NCI-H187 treated with DMSO at 0.1 percent for 48 hours (cell line): ENCODE results near the gene RAB44.

ENCODE experiments used
- DNase-seq: peaks from one replicate; lab custom pipeline; 2025; lab: John Stamatoyannopoulos, UW

RAB44 gene

DNA sequence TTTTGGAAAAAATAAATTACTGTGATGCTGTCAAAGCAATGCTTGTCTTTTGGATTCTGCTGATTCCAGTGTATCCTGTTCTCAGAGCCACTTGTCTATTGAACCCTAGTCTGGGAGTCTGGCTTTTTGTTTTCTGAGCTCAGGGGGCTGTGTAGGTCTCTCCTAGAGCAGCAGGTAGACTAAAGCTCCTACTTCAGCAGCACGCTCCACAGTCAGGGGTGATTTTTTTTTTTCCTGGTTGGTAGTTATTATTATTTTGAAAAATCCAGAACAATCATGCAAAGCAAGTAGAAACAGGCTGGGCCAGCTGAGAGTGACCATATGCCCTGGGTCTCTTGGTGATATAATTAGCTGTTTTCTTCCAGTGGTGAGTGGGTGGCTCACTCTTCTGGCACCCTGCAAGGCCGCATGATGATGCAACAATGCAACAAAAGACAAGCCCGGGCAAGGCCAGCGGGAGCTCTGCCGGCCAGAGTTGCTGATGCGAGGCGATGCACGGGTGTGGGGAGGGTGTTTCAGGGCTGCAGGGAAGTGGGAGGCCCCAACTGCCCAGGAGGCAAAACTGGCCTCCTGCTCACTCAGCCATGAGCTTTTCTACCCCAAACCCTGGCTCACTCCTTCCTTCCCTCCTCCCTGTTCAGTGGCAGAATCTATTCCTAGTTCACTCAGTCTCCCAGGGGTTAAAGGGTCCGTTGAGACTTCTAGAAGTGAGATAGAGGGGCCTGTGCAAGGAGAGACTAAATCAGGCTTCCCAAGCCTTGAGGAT lies 30.6 kb upstream of the RAB44 start:
- DNase-seq, result peak; percentile 35

DNA sequence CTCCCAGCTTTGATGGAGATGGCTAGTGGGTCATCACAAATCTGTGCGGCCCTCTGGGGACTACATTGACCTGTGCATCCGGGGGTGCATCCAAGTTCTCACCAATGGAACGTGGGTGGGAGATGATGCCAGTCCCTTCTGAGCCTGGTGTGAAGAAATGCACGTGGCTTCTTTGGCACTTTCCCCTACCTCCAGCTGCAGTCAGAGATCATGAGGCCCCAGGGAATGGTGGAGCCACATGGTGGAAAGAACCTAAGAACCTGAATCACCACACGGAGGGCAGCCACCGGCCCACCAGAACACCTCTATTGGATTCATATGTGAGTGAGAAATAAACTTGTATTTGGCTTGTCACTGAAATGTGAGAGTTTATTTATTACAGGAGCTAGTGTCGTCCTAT lies 29.0 kb upstream of the RAB44 start:
- no peak for DNase-seq

DNA sequence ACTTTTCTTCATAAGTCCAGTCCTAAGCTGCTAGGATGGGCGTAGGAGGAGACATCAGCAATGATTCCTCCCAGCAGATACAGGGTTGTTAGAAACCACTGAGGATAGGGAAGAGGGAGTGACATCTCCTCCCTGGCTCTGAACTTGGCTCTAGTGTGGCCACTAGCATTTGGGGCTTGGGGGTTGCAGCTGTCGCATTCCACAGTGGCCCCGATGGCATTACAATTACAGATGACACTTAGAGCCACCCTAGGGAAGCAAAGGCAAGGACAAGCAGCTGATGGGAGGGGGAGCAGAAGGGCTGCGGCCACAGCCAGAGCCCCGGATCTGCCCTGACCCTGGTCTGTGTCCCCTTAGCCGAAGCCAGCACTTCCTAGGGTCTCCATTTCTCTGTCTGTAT lies 28.6 kb upstream of the RAB44 start:
- no peak for DNase-seq

DNA sequence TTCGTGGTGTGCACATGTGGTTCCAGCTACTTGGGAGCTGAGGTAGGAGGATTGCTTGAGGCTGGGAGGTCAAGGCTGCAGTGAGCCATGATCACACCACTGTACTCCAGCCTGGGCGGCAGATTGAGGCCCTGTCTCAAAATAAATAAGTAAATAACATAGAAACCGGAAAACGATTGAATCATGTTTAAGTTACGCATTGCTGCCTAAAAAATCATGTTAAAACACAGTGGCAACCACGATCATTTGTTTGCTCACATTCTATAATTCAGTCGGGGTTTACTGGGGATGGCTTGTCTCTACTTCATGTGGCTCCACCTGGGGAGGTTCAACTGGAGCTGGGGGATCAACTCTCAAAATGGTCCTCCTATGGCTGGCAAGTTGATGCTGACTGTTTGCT lies 27.4 kb upstream of the RAB44 start:
- DNase-seq, result no peak

DNA sequence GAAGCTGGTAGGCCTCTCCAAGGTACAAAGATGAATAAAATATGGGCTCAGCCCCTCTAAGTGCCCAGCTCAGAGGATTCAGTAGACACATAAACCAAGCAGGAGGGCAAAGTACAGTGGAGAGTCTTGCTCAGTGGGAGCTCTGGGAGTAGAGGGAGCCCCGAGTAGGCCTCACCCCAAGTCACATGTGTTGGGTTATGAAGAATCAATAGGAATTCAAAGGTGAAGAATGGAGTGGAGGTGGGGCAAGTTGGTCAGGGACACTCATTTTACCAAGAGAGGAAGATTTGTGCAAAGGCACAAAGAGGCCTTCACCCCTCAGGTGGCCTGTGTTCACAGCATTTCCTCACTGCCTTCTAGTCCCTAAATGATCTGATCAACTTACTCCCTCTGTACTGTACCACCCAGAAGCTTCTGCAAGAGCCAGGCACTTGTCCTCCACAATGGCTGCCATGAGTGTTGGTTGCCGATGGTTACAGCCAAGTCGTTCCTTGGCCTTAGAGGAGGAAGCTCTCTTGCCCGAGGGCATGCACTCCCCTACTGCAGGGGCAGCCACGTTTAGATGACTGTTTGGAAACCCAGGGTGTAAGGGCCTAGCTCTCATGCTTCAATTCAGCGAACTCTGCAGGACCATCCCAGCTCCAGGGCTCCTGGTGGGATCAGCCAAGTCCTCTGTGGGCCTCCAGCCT lies 25.8 kb upstream of the RAB44 start:
- DNase-seq, result no peak

DNA sequence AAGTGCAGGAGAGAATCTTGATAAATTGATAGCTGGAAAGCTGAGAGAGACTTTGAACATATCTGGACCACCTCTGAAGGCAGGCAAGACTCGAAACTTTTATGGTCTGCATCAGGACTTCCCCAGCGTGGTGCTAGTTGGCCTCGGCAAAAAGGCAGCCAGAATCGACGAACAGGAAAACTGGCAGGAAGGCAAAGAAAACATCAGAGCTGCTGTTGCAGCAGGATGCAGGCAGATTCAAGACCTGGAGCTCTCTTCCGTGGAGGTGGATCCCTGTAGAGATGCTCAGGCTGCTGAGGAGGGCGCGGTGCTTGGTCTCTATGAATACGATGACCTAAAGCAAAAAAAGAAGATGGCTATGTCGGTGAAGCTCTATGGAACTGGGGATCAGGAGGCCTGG lies 23.7 kb upstream of the RAB44 start:
- no peak for DNase-seq

DNA sequence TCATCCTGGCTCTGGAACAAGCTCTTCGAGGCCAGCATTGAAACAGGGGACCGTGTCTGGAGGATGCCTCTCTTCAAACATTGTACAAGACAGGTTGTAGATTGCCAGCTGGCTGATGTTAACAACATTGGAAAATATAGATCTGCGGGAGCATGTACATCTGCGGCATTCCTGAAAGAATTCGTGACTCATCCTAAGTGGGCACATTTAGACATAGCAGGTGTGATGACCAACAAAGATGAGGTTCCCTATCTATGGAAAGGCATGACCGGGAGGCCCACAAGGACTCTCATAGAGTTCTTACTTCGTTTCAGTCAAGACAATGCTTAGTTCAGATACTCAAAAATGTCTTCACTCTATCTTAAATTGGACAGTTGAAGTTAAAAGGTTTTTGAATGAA lies 22.7 kb upstream of the RAB44 start:
- no peak for DNase-seq

DNA sequence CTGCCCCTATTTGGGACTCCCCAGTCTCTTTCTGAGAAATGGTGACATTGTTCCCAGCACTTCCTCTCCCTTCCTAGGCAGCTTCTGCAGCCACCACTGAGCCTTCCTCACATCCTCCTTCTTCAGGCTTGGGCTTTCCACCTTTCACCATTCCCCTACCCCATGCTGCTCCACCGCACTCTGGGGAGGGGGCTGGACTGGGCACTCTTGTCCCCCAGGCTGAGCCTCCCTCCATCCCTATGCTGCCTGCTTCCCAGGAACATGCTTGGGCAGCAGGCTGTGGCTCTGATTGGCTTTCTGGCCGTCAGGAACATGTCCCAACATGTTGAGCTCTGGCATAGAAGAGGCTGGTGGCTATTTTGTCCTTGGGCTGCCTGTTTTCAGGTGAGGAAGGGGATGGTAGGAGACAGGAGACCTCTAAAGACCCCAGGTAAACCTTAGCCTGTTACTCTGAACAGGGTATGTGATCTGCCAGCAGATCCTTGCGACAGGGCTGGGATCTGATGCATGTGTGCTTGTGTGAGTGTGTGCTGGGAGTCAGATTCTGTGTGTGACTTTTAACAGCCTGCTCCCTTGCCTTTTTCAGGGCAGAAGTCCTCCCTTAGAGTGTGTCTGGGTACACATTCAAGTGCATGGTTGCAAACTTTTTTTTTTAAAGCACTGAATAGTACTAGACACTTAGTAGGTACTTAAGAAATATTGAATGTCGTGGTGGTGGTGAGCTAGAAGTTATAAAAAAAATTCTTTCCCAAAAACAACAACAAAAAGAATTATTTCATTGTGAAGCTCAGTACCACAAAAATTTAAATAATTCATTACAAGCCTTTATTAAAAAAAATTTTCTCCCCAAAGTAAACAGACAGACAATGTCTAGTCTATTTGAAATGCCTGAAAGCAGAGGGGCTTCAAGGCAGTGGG lies 21.2 kb upstream of the RAB44 start:
- DNase-seq, result no peak

DNA sequence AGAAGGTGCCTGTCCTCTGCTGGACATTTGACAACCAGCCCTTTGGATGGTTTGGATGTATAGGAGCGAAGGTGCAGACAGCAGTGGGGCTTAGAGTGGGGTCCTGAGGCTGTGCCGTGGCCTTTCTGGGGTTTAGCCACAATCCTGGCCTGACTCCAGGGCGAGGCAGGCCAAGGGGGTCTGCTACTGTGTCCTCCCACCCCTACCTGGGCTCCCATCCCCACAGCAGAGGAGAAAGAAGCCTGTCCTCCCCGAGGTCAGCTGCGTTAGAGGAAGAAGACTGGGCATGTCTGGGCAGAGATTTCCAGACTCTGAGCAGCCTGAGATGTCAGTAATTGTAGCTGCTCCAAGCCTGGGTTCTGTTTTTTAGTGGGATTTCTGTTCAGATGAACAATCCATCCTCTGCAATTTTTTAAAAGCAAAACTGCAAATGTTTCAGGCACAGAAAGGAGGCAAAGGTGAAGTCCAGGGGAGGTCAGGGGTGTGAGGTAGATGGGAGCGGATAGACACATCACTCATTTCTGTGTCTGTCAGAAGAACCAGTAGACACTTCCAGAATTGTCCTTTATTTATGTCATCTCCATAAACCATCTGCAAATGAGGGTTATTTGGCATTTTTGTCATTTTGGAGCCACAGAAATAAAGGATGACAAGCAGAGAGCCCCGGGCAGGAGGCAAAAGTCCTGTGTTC lies 20.4 kb upstream of the RAB44 start:
- DNase-seq, result no peak

DNA sequence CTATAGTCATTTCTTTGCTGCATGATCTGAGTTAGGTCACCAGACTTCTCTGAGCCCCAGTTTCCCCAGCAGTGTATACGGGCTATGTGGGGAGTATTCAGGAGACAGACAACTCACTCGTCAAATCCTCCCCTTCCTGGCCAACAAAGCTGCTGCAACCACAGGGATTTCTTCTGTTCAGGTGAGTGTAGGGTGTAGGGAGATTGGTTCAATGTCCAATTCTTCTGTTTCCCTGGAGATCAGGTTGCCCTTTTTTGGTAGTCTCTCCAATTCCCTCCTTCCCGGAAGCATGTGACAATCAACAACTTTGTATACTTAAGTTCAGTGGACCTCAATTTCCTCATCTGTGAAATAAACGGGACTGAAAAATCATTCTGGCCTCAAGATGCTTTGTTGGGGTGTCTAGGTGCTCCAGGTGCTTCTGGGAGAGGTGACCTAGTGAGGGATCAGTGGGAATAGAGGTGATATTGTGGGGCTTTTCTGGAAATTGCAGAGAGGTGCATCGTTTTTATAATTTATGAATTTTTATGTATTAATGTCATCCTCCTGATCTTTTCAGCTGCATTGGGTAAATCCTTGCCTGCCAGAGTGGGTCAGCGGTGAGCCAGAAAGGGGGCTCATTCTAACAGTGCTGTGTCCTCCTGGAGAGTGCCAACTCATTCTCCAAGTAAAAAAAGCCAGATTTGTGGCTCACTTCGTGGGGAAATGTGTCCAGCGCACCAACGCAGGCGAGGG lies 19.7 kb upstream of the RAB44 start:
- DNase-seq, result no peak

DNA sequence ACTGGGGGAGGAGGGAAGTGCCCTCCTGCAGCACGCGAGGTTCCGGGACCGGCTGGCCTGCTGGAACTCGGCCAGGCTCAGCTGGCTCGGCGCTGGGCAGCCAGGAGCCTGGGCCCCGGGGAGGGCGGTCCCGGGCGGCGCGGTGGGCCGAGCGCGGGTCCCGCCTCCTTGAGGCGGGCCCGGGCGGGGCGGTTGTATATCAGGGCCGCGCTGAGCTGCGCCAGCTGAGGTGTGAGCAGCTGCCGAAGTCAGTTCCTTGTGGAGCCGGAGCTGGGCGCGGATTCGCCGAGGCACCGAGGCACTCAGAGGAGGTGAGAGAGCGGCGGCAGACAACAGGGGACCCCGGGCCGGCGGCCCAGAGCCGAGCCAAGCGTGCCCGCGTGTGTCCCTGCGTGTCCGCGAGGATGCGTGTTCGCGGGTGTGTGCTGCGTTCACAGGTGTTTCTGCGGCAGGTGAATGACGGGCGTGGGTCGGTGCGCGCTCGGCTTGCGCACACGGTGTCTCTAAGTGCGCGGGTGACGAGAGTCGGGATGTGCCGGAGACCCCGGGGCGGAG lies 19.1 kb upstream of the RAB44 start, which contains the start of gene CDKN1A:
CDKN1A (plus strand) TSS at position 227 of the 555 bp plus-strand sequence. CDS start 5,388 bp downstream, outside the sequence.
- DNase-seq, result peak; percentile 50

DNA sequence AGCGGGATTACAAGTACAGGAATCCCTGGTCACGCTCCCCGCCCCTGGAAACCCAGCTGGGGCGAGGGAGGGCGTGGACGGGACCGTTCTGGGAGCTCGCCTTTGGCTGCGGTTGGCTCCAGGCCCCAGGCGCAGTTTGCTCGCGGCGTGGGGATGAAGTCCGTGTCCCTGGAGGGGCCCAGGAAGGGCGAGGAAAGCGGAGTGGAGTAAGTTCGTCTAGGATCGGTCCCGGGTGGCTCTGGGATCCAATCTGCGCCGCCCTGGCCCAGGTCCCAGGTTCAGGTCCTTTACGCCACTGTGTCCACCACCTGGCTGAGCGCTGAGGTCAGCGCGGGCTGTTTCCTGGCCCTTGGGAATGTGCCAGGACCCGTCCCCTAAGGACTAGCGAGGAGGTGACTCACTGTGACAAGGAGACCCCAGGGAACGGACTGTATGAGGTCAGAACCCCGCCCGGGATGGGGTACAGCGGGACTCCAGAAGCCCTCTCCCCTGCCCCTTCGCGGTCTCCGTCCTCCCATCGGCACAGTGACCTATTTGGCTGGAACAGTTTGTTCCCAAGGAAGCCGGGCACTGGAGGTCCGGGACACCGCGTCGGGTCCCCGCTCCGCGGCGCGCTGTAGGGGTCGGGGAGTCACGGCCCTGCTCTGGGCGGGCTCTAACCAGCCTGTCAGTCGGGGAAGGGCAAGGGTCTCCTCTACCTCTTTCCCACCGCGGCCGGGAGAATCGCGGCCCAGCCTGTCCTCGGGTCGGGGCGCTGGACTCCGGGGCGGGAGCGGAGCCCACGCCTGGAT lies 18.4 kb upstream of the RAB44 start:
- DNase-seq, result no peak

DNA sequence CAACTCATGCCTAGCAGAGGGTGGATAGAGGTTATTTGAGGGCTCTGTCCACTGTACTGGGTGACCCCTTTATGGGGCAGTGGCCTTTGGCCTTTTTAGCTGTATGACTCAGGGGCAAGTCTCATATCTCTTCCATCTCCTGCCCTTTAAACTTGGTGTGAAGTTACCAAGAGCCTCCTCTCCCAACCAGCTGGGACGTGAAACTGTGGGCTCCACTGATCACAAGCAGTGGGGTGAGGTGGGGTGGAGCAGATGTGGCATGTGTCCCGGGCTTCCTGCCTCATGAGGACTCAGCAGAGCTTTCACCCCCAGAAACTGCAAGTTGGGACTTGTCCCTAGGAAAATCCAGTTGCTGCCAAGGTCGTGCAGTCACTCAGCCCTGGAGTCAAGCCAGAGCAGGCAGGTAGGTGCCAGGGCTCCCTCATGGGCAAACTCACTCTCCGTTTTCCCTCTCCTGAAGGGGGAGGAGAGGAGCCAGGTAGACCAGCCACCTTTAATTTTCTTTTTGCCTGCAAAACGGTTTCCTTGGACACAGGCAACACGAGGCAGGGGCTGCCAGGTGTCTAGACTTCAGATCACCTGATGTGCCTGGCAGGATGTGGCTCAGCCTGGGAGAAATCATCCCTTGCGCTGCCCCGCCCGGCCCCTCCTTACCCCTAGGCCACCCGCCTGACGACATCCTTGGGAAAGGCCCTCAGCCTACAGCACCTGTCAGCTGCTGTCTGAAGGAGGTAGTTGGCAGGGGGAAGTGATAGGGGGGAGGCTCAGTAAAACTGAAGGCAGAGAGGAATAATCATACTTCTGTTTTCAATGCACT lies 15.1 kb upstream of the RAB44 start:
- peak; percentile 60 for DNase-seq

DNA sequence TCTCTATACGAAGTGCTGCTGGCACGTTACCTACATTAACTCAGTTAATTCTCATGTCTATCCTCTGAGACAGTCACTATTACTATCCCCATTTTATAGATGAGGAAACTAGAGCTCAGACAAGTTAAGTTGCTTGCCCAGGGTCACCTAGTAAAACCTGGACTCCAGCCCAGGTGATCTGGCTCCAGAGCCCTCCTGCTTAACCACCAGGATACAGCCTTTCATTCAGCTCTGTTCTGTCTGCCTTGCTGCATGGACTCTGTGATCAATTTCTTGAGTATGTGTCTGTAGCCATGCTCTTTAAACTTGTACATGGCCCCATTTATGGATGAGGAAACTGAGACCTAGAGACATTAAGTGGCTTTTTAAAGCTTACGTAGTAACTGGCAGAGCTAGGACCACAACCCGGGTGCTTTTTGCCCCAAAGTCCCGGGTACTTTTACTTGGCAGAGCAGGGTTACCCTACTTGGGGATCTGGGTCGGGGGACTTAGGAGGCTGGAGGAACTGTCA lies 14.4 kb upstream of the RAB44 start:
- no peak for DNase-seq

DNA sequence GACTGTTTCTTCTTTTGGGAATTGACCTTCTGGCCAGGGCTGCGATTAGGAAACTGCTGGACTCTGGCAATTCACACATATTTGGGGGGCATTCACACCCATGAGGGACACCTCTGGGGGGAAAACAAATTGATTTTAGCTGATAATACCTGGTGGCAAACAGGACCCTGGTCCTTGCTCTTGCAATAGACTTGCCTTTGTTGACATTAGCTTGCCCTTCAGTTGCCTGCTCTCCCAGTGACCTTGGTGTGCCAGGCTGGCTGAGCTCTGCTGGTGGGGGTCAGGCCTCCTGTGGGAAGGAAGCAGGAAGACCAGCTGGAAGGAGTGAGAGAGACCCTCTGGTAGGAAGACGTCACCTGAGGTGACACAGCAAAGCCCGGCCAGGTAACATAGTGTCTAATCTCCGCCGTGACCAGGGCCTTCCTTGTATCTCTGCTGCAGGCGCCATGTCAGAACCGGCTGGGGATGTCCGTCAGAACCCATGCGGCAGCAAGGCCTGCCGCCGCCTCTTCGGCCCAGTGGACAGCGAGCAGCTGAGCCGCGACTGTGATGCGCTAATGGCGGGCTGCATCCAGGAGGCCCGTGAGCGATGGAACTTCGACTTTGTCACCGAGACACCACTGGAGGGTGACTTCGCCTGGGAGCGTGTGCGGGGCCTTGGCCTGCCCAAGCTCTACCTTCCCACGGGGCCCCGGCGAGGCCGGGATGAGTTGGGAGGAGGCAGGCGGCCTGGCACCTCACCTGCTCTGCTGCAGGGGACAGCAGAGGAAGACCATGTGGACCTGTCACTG lies 13.8 kb upstream of the RAB44 start:
- no peak for DNase-seq

DNA sequence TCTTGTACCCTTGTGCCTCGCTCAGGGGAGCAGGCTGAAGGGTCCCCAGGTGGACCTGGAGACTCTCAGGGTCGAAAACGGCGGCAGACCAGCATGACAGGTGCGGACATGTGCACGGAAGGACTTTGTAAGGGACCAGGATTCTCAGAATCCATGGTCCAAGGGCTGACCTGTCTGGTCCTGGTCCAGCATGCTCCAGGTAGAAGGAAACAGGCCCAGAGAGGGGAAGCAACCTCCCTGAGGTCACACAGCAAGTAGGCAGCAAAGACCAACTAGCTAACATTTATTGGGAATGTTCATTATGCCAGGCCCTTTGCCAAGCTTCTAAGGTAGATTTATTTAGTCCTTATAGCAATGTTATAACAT lies 13.2 kb upstream of the RAB44 start:
- no peak for DNase-seq

DNA sequence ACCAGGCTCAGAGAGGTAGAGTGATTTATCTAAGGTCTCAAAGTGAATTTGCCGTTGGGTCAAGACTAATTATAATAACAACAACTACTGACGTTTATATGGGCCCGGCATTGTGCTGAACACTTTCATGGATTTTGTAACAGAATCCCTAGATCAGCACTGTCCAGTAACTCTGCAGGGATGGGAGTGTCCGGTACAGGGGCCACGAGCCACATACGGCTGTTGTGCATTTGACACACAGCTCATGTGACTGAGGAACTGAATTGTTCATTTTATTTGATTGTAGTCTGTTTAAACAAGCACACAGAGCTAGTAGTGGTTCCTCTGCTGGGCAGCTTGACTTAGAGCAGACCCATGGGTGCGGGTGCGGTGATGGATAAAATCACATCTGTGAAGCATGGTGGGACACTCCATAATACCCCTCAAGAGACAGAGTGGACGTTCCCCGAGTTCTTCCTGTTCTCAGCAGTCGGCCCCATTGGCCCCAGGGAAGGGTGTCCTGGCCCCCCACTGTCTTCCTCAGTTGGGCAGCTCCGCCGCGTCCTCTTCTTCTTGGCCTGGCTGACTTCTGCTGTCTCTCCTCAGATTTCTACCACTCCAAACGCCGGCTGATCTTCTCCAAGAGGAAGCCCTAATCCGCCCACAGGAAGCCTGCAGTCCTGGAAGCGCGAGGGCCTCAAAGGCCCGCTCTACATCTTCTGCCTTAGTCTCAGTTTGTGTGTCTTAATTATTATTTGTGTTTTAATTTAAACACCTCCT lies 12.3 kb upstream of the RAB44 start:
- DNase-seq, result no peak
